HG03378 (cell line): ENCODE measurements around the gene RENBP.

ENCODE experiments used
- ATAC-seq: cut with Tn5 transposase; IDR thresholded peaks from one replicate; pipeline ENCODE4 v1.9.1; 2021; ENCODE audit warnings: mild to moderate bottlenecking, moderate library complexity; ENCODE audit not compliant: unreplicated experiment

The RENBP gene

GRCh38 chrX:153903238-153903980 lies 41.0 kb downstream of the RENBP start:
- no peak for ATAC-seq

- no peak for ATAC-seq
Observed at GRCh38 chrX:153902385-153902784, 42.1 kb downstream of the RENBP start.

GRCh38 chrX:153901753-153902140 lies 42.7 kb downstream of the RENBP start:
- ATAC-seq, result no peak

GRCh38 chrX:153900831-153901752 lies 43.4 kb downstream of the RENBP start:
- peak; percentile 75 for ATAC-seq

DNA sequence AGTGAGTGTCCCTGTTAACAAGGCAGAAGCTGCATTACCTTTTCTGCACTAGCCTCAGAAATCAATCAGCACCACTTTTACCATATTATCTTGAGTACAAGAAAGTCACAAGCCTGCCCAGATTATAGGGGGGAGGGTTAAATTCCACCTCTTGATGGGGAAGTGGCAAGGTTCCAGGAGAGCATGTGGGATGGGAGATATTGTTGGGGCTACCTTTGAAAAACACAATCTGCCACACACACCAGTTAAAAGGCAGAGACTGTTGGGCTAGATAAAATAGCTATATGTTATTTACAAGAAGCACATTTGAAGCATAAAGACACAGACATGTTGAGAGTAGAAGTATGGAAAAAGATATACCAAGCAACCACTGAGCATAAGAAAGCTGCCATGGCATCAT lies 46.5 kb downstream of the RENBP start:
- no peak for ATAC-seq

DNA sequence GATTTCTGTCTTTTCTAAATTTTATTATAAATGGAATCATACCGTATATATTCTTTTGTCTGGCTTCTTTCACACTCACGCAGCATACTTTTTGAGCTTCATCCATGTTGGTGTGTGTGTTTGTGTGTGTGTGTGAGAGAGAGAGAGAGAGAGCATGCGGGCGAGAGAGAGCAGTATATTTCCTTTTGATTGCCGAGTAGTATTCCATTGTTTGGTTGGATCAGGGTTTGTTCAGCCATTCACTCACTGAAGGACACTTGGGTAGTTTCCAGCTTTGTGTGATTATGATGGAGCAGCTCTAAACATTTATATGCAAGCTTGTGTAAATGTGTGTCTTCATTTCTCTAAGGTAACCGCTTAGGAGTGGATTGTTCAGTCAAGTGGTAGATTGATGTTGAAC lies 55.3 kb downstream of the RENBP start:
- ATAC-seq, result no peak

GRCh38 chrX:153888344-153888743 lies 56.1 kb downstream of the RENBP start:
- ATAC-seq, result no peak

DNA sequence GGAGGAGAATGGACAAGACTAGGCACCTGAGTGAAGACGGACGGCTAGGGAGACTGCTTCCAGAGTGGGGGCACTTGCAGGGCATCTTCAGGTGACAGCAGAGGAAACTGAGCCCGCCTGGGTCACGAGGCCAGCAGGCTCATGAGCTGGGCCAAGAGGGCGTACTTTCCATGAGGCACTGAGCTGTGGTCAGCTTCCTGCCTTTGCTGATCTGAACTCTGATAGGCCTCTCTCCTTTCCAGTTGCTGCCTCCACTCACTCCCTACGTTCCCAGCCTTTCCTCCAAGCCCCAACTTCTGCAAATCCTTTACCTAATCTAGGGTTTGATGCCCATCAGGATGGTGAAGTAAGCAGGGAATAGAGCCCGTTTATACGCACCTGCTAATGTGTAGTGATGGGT lies 57.1 kb downstream of the RENBP start:
- no peak for ATAC-seq

GRCh38 chrX:153886915-153887314 lies 57.5 kb downstream of the RENBP start:
- ATAC-seq, result no peak

- ATAC-seq, result no peak
Observed at GRCh38 chrX:153885968-153886903, 58.2 kb downstream of the RENBP start, which contains the start of gene L1CAM. TSS of gene L1CAM (minus strand) at chrX:153886173. CDS start at chrX:153875836, 10,337 bp downstream.
